GM18870 (cell line): ENCODE measurements around the gene COX7A1.
"Not testable (repeated sequence)": the region's sequence is repeated elsewhere in the genome, so short reads cannot be mapped to it uniquely, and the experiment has no call there.

Source experiments
- ATAC-seq: cut with Tn5 transposase; IDR thresholded peaks from one replicate; pipeline ENCODE4 v1.9.1; 2021; ENCODE audit warnings: moderate library complexity; ENCODE audit not compliant: unreplicated experiment

COX7A1 gene

GRCh38 chr19:36142046-36142445 lies 10.2 kb downstream of the COX7A1 start:
- no peak for ATAC-seq

GRCh38 chr19:36141039-36141927 lies 11.0 kb downstream of the COX7A1 start:
- peak; percentile 45 for ATAC-seq

- ATAC-seq = no peak
Measured at GRCh38 chr19:36140304-36141038, 11.8 kb downstream of the COX7A1 start.

- ATAC-seq = peak; percentile 56
Measured at GRCh38 chr19:36139473-36140303, 12.6 kb downstream of the COX7A1 start, which contains the start of gene CAPNS1. Gene CAPNS1 (plus strand): TSS chr19:36140066. CDS start chr19:36141012, 946 bp downstream.

- no peak for ATAC-seq
Measured at GRCh38 chr19:36139120-36139472, 13.2 kb downstream of the COX7A1 start.

GRCh38 chr19:36136964-36137686 lies 15.1 kb downstream of the COX7A1 start:
- ATAC-seq = no peak

- not testable (repeated sequence) for ATAC-seq
Measured at GRCh38 chr19:36134867-36135266, 17.4 kb downstream of the COX7A1 start.

GRCh38 chr19:36131221-36131620 lies 21.0 kb downstream of the COX7A1 start:
- not testable (repeated sequence) for ATAC-seq

- ATAC-seq = peak; percentile 5
Measured at GRCh38 chr19:36128392-36128736, 23.9 kb downstream of the COX7A1 start.

GRCh38 chr19:36125557-36125956 lies 26.7 kb downstream of the COX7A1 start:
- ATAC-seq = no peak

GRCh38 chr19:36121486-36122124 lies 30.6 kb downstream of the COX7A1 start:
- no peak for ATAC-seq

- no peak for ATAC-seq
Measured at GRCh38 chr19:36120984-36121358, 31.3 kb downstream of the COX7A1 start.

GRCh38 chr19:36120092-36120983 lies 31.9 kb downstream of the COX7A1 start:
- no peak for ATAC-seq

GRCh38 chr19:36116344-36116637 lies 36.0 kb downstream of the COX7A1 start:
- ATAC-seq = no peak

GRCh38 chr19:36115453-36116343 lies 36.5 kb downstream of the COX7A1 start, which contains the start of gene TBCB:
Gene TBCB (plus strand): TSS chr19:36115468. CDS start chr19:36115561, 93 bp downstream.
- peak; percentile 34 for ATAC-seq

GRCh38 chr19:36114721-36115452 lies 37.4 kb downstream of the COX7A1 start, which contains the start of gene POLR2I:
Gene POLR2I (minus strand): TSS chr19:36114875. CDS start chr19:36114856, 19 bp downstream.
- ATAC-seq = peak; percentile 85
